Panc1 (cell line): ENCODE results near the gene DYNC2I2. TPM values are rescaled to one million over a fixed set of nuclear protein-coding genes. Genes with fewer than 3 reads are reported as not detected.
A peak's percentile ranks its signal among the peaks of the same experiment; 100 is the strongest.

Experiments
- ATAC-seq: fragments of 200-7000 bp; cut with Tn5 transposase; 2 replicates; pipeline ENCODE4 v1.9.1; 2020; ENCODE audit warnings: mild to moderate bottlenecking, moderate library complexity
- BruUV-seq: library from RNA; stranded (reverse); fragments of 400-500 nt; replicated peaks from 2 replicates; lab custom pipeline; 2021; lab: Mats Ljungman, UMichigan
- CTCF ChIA-PET: fragments of 300-600 bp; sonication (Branson Sonifier 250); formaldehyde crosslinking; loops from one replicate; lab custom pipeline; 2022; ENCODE audit warnings: antibody characterized with exemption; lab: Charles Lee
- POLR2A ChIA-PET: fragments of 300-600 bp; sonication (Branson Sonifier 250); formaldehyde crosslinking; loops from one replicate; lab custom pipeline; 2022; ENCODE audit warnings: antibody characterized with exemption; lab: Charles Lee
- DNase-seq: peaks from one replicate; pipeline ENCODE4 v3.0.0-alpha.2; 2010; ENCODE audit warnings: low read depth, low spot score
- H3K27ac ChIP-seq: 2 replicates; pipeline ENCODE4 v1.5.1; 2011; ENCODE audit warnings: mild to moderate bottlenecking, low read length, inconsistent platforms
- H3K27me3 ChIP-seq: fragments of 200-500 bp; sonication (Bioruptor generic); 2 replicates; pipeline ENCODE4 v1.6.0; 2014; ENCODE audit warnings: low read length, inconsistent platforms; ENCODE audit not compliant: control insufficient read depth, insufficient read depth
- H3K36me3 ChIP-seq: fragments of 200-500 bp; sonication (Bioruptor generic); 2 replicates; pipeline ENCODE4 v1.5.1; 2014; ENCODE audit warnings: inconsistent platforms, mild to moderate bottlenecking, low read length, moderate library complexity; ENCODE audit not compliant: control insufficient read depth, insufficient read depth
- H3K4me1 ChIP-seq: 2 replicates; pipeline ENCODE4 v1.5.1; 2011; ENCODE audit warnings: inconsistent platforms, mild to moderate bottlenecking, low read length, moderate library complexity; ENCODE audit not compliant: control insufficient read depth, insufficient read depth
- H3K4me3 ChIP-seq, 2 experiments: 2 replicates each; pipeline ENCODE4 v1.5.1; 2011 to 2012; ENCODE audit warnings: low read depth in 2 of 2, low read length in 2 of 2, mild to moderate bottlenecking in 2 of 2, inconsistent platforms in 1 of 2, moderate library complexity in 1 of 2
- H3K9me3 ChIP-seq: fragments of 200-500 bp; sonication (Bioruptor generic); 2 replicates; pipeline ENCODE4 v1.5.1; 2014; ENCODE audit warnings: low read depth, mild to moderate bottlenecking, inconsistent platforms, low read length, moderate library complexity; ENCODE audit not compliant: control insufficient read depth, insufficient read depth
- POLR2AphosphoS5 ChIP-seq: IDR thresholded peaks from 2 replicates; pipeline ENCODE4 v1.6.1; 2012; ENCODE audit warnings: mild to moderate bottlenecking, low read depth, low read length, moderate library complexity
- SIN3A ChIP-seq: IDR thresholded peaks from 2 replicates; pipeline ENCODE4 v1.6.1; 2012; ENCODE audit warnings: low read depth, mild to moderate bottlenecking, low read length, moderate library complexity, borderline replicate concordance; ENCODE audit not compliant: insufficient read depth
- TCF7L2 ChIP-seq: IDR thresholded peaks from 2 replicates; pipeline ENCODE4 v1.6.1; 2011; ENCODE audit warnings: mild to moderate bottlenecking, low read depth, low read length, inconsistent platforms
- in situ Hi-C: cut with HindIII; loops from 2 replicates; pipeline ENCODE4 v1.10.0; 2016; ENCODE audit warnings: low sequenced_read_pairs, low pct_unique_long_range_greater_than_20kb
- intact Hi-C: fragments of 100-400 bp; cut with micrococcal nuclease; formaldehyde crosslinking; loops from one replicate; pipeline ENCODE4 v1.10.0; 2022; ENCODE audit not compliant: unreplicated experiment
- total RNA-seq: library from RNA; stranded (reverse); gene quantifications from one replicate; pipeline ENCODE4 v1.2.1, GENCODE V29; 2021; ENCODE audit not compliant: unreplicated experiment
- TF ChIP-seq, protein P1 (sequence below), 2 experiments: IDR thresholded peaks; 2 replicates each; pipeline ENCODE4 v1.6.1; 2011 to 2012; ENCODE audit warnings: low read depth in 2 of 2, control low read depth in 1 of 2, low read length in 1 of 2, mild to moderate bottlenecking in 1 of 2, moderate library complexity in 1 of 2; ENCODE audit not compliant: insufficient read depth in 1 of 2
- TF ChIP-seq, protein P2 (sequence below): fragments of 450-650 bp; IDR thresholded peaks from 2 replicates; pipeline ENCODE4 v1.5.1; 2017; ENCODE audit warnings: mild to moderate bottlenecking

Gene DYNC2I2
- total RNA-seq, 1 experiment from 2014 or later = 78.1 TPM

DNA sequence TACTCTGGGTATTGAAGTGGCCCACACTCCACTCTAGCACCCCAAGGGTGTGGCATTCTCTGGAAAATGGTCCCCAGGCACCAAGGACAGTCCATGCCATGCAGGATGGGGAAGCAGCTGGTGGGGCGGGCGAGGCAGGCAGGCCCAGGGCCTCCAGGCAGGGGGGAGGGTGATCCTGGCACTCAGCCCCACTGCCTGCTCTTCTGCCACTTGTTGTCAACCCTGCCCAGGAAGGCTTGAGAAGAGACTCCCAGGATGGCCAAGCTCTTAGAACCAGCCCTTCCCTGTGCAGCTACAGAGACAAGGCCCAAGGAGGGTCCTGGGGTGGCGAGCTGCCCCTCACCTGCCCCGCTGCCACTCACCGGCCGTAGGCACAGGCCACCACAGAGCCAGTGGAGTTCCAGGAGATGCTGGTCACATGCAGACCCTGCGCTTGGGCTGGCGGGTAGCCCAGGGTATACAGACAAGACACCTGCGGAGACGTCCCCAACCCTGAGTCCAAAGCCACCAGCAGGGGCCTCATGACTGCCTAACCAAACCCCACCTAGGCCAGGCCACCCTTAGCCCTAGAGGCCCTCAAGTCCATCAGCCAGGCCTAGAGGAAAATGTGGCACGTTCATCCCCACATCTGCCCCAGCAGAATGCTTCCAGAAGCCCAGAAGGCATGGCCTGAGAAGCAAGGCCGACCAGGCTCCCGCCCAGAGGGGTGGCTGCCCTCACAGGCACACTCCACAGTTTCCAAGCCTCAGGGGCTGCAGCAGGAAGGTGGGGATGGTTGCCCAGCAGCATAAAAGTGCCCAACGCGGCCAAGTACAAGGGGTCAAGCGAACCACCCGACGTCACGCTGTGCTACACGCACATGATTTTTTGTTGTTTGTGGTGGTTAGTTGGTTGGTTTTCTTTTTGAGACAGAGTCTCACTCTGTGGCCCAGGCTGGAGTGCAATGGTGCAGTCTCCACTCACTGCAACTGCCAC lies 19.8 kb downstream of the DYNC2I2 start:
- Histone ChIP-seq H3K27ac (peak overlapping the region; percentile 81), H3K36me3 (peaks cover 6% of the 10 kb centered on the region; the same call in 1 of the 2 replicates), H3K27me3 (no peaks in the 10 kb centered on the region), H3K9me3 (no peaks in the 10 kb centered on the region), H3K4me1 (peaks cover 32% of the 10 kb centered on the region), H3K4me3 (no peak overlapping the region)
- POLR2A ChIA-PET = no interaction called here
- in situ Hi-C loops = no loop called here
- TF ChIP-seq, protein P1, sequence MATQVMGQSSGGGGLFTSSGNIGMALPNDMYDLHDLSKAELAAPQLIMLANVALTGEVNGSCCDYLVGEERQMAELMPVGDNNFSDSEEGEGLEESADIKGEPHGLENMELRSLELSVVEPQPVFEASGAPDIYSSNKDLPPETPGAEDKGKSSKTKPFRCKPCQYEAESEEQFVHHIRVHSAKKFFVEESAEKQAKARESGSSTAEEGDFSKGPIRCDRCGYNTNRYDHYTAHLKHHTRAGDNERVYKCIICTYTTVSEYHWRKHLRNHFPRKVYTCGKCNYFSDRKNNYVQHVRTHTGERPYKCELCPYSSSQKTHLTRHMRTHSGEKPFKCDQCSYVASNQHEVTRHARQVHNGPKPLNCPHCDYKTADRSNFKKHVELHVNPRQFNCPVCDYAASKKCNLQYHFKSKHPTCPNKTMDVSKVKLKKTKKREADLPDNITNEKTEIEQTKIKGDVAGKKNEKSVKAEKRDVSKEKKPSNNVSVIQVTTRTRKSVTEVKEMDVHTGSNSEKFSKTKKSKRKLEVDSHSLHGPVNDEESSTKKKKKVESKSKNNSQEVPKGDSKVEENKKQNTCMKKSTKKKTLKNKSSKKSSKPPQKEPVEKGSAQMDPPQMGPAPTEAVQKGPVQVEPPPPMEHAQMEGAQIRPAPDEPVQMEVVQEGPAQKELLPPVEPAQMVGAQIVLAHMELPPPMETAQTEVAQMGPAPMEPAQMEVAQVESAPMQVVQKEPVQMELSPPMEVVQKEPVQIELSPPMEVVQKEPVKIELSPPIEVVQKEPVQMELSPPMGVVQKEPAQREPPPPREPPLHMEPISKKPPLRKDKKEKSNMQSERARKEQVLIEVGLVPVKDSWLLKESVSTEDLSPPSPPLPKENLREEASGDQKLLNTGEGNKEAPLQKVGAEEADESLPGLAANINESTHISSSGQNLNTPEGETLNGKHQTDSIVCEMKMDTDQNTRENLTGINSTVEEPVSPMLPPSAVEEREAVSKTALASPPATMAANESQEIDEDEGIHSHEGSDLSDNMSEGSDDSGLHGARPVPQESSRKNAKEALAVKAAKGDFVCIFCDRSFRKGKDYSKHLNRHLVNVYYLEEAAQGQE (IDR thresholded peaks at IDR 0.05; ENCODE audit: insufficient read depth in 1 of 2, low read depth in 2 of 2, low read length in 1 of 2) = no peak
- TF ChIP-seq, protein P2, sequence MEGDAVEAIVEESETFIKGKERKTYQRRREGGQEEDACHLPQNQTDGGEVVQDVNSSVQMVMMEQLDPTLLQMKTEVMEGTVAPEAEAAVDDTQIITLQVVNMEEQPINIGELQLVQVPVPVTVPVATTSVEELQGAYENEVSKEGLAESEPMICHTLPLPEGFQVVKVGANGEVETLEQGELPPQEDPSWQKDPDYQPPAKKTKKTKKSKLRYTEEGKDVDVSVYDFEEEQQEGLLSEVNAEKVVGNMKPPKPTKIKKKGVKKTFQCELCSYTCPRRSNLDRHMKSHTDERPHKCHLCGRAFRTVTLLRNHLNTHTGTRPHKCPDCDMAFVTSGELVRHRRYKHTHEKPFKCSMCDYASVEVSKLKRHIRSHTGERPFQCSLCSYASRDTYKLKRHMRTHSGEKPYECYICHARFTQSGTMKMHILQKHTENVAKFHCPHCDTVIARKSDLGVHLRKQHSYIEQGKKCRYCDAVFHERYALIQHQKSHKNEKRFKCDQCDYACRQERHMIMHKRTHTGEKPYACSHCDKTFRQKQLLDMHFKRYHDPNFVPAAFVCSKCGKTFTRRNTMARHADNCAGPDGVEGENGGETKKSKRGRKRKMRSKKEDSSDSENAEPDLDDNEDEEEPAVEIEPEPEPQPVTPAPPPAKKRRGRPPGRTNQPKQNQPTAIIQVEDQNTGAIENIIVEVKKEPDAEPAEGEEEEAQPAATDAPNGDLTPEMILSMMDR = no peak
- TF ChIP-seq TCF7L2 = no peak
- TF ChIP-seq SIN3A = no peak
- no peak for DNase-seq
- ATAC-seq = peak; percentile 0; the same call in 1 of the 2 replicates
- BruUV-seq = no TSS peak
- CTCF ChIA-PET = no interaction called here
- intact Hi-C loops = no loop called here

DNA sequence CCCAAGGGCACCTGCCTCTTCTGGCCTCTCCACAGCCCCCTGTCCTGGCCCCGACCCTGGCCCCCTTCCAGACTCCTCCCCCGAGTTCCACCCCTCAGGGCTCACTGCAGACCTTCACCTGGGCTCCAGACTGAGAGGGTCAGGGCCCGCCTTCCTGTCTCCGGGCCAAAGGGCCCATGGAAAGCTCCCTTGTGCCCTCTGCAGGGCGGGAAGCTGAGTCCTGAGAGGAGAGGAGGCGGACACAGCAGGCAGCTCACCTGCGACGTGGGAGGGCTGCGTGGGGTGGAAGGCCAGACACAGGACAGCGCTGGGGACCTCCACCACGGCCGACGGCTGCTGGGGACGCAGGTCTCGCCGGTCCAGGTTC lies 20.6 kb downstream of the DYNC2I2 start:
- in situ Hi-C loops = no loop called here
- Histone ChIP-seq H3K4me3 (no peak overlapping the region; a peak in 1 of 4 replicates), H3K36me3 (peaks cover 8% of the 10 kb centered on the region; the same call in 1 of the 2 replicates), H3K9me3 (no peaks in the 10 kb centered on the region), H3K27me3 (no peaks in the 10 kb centered on the region), H3K27ac (peak overlapping the region; percentile 81), H3K4me1 (peaks cover 32% of the 10 kb centered on the region)
- ChIA-PET CTCF (interaction anchor here (0.6 to 1.0 kb wide), 4 partner anchors 25 to 242 kb away, joined by 3 to 5 read pairs (median 4); no protein-coding TSS in a partner anchor), POLR2A (interaction anchor here (0.5 kb wide), 1 partner anchor 9 kb away, joined by 7 read pairs; no protein-coding TSS in a partner anchor)
- DNase-seq (no peak), ATAC-seq (peak; percentile 70)
- no TSS peak for BruUV-seq
- intact Hi-C loops = no loop called here
- TF ChIP-seq, protein P1 (IDR thresholded peaks at IDR 0.05; ENCODE audit: insufficient read depth in 1 of 2, low read depth in 2 of 2, low read length in 1 of 2) = 0 out of 4 replicates have a peak, but pooled peaks of 1 of the 2 experiments have one; percentile 28
- TF ChIP-seq POLR2AphosphoS5 = no peak; the same call in 1 of the 2 replicates
